Epithelial cell of esophagus (primary cell): ENCODE measurements around the gene MYO18B.

Experiments used
- DNase-seq: peaks from one replicate; pipeline ENCODE4 v3.0.0; 2010; ENCODE audit warnings: low read depth
- H3K4me3 ChIP-seq: 2 replicates; pipeline ENCODE4 v1.5.1; 2011; ENCODE audit warnings: mild to moderate bottlenecking, low read length, control low read depth
- TF ChIP-seq, protein P1 (sequence below): IDR thresholded peaks from 2 replicates; pipeline ENCODE4 v1.5.1; 2011; ENCODE audit warnings: low read depth, mild to moderate bottlenecking, low read length, control low read depth, inconsistent platforms; ENCODE audit not compliant: insufficient read depth; ENCODE audit errors: missing control alignments

The MYO18B gene

DNA sequence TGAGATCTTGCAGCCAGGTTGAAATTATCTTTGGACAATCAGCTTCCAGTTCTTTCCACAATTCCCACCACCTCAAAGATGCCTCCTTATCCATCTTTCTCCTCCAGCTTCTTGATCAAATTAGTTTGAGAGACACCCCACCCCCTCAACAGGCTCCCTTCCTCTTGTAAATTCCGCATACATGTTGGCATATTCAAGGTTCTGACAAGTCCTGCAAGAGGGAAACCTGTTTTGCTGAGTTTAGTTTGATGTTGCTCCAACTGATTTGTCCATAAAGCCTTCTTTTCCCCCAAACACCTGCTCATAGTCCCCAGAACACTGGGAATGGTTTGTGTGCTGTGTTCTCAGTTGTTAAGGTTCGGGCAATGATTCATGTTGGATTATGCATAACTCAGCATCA, 73.6 kb downstream of the MYO18B start:
- TF ChIP-seq, protein P1, sequence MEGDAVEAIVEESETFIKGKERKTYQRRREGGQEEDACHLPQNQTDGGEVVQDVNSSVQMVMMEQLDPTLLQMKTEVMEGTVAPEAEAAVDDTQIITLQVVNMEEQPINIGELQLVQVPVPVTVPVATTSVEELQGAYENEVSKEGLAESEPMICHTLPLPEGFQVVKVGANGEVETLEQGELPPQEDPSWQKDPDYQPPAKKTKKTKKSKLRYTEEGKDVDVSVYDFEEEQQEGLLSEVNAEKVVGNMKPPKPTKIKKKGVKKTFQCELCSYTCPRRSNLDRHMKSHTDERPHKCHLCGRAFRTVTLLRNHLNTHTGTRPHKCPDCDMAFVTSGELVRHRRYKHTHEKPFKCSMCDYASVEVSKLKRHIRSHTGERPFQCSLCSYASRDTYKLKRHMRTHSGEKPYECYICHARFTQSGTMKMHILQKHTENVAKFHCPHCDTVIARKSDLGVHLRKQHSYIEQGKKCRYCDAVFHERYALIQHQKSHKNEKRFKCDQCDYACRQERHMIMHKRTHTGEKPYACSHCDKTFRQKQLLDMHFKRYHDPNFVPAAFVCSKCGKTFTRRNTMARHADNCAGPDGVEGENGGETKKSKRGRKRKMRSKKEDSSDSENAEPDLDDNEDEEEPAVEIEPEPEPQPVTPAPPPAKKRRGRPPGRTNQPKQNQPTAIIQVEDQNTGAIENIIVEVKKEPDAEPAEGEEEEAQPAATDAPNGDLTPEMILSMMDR = no peak
- H3K4me3 ChIP-seq = no peak overlapping the region
- DNase-seq = no peak

DNA sequence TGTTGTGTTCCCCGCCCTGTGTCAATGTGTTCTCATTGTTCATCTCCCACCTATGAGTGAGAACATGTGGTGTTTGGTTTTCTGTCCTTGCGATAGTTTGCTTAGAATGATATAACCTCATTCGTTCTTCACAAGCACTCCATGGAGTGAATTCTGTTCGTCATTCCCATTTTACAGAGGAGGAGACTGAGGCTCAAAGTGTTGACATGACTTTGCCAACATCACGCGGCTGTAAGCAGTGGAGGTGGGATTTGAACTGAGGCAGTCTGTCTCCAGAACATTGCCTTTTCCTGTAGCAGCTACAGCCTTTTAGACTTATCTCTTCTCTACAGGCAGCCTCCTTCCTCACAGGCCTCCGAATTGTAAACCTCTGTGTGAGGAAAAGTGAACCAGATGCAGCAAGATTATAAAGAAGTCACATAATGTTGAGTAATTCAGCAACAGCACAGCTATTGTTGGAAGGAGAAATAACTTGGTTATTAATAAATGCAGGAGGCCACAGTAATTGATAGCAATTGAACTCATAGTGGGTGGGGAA, 74.6 kb downstream of the MYO18B start:
- DNase-seq = no peak
- TF ChIP-seq, protein P1 = no peak
- H3K4me3 ChIP-seq = no peak overlapping the region

DNA sequence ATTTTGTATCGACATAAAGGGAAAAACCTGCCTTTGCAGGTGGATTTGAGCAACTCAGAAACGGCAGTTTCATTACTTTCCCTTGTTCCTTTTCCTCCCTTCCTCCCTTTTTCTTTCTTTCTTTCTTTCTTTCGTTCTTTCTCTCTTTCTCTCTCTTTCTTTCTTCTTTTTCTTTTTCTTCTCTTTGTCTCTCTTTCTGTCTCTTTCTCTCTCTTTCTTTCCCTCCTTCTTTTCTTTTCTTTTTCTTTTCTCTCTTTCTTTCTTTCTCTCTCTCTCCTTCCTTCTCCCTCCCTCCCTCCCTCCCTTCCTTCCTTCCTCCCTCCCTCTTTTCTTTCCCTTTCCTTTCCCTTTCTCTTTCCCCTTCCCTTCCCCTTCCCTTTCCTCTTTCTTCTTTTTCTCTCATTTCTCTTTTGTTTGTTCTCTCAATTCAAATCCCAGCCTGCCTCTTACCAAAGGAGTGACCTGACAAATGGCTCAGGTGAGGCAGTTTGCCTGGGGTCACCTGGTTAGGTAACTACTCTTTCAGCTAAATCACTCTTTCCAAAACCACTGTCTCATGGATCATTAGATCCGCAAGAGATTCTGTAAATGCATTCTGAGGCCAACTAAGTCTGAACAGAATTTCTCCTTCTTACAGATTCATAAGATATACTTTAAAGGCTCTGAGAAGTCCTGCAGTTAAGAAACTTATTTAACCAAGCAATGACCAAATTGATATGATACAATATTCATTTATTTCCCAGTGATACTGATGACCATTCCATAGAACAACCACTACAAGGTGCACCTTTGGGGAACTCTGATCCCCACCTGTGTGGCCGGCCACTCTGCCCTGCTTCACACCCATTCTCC, 75.3 kb downstream of the MYO18B start:
- no peak overlapping the region for H3K4me3 ChIP-seq
- TF ChIP-seq, protein P1 = no peak

DNA sequence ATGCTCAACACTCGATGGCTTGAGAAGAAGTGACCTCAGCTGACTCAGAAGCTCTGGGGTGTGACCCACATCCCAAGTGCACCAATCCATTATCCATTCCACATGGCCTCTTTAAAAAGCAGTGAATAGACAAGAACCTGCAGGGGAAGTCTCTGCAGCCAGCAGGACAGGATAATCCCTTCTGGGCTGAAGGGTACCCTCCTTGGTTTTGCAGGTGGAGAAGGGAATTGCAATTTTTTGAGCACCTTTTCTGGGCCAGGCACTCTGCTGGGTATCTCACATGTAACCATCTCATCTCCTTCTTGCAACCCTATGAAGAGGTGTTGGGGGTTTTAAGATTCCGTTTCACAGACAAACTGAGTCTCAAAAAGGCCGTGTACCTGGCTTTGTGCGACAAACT, 76.6 kb downstream of the MYO18B start:
- H3K4me3 ChIP-seq = no peak overlapping the region
- TF ChIP-seq, protein P1 = no peak
- no peak for DNase-seq

More for the DNA sequence above, 75.3 kb downstream of the MYO18B start:
- DNase-seq = no peak

DNA sequence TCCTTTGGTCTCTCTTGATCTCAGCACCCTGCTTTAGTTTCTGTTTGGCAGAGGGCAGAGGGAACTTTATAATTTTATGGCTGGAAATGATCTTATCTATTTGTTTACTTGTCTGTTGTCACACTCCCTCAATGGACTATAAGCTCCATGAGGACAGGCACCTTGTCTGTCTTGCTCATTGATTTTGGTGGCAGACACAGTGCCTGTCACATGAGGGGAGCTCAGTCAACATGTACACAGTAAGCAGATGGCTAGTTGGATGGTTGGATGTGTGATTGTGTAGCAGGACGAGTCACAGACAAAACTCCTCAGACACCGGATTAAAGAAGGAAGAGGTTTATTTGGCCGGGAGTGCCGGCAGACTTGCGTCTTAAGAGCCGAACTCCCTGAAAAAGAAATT, 80.4 kb downstream of the MYO18B start:
- DNase-seq = no peak
- TF ChIP-seq, protein P1 = no peak
- no peak overlapping the region for H3K4me3 ChIP-seq

DNA sequence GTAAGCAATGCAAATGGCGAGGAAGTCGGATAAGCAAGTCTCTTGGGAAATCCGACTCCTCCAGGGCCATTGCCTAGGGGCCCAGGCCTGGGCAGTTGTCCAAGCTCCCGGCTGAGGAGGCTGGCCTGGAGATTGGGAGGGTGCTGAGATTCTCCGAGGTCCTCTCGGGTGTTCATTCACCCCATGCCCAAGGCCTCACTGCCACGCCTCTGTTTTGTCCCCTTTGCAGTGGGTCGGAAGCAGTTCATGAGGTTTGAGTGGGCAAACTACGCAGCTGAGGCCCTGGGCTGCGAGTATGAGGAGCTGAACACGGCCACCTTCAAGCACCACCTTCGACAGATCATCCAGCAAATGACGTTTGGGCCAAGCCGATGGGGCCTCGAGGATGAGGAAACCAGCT, 81.3 kb downstream of the MYO18B start:
- H3K4me3 ChIP-seq = no peak overlapping the region
- TF ChIP-seq, protein P1 = no peak
- no peak for DNase-seq
